Measurements from ENCODE around the gene DLK1. TPM values are rescaled to one million over a fixed set of nuclear protein-coding genes. Genes with fewer than 3 reads are reported as not detected.

The DLK1 gene
- total RNA-seq, 2 experiments from 2014 or later, result not detected

DNA sequence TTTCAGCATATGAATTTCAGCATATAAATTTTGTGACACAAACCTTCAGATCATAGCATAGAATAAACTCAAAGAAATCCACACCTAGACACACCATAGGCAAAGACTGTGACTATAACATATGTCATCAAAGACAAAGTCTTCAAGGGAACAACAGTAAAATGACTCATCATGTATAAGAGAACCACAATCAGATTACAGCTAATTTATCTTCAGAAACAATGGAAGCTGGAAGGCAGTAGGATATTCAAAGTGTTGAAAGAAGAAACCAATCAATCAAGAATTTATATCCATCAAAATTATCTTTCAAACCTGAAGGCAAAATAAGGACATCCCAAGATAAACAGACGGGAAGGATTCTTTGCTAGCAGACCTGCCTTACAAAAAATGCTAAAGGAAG is 29.0 kb downstream of the DLK1 start:
- ATAC-seq, result peak; percentile 56
- Mint-ChIP-seq H3K27me3 (peaks cover 13% of the 10 kb centered on the region), H3K9me3 (no peaks in the 10 kb centered on the region), H3K27ac (no peak overlapping the region), H3K36me3 (ENCODE audit: low read depth) (no peaks in the 10 kb centered on the region), H3K4me3 (no peak overlapping the region), H3K4me1 (ENCODE audit: low read depth) (no peaks in the 10 kb centered on the region)
- TF ChIP-seq, protein P1, sequence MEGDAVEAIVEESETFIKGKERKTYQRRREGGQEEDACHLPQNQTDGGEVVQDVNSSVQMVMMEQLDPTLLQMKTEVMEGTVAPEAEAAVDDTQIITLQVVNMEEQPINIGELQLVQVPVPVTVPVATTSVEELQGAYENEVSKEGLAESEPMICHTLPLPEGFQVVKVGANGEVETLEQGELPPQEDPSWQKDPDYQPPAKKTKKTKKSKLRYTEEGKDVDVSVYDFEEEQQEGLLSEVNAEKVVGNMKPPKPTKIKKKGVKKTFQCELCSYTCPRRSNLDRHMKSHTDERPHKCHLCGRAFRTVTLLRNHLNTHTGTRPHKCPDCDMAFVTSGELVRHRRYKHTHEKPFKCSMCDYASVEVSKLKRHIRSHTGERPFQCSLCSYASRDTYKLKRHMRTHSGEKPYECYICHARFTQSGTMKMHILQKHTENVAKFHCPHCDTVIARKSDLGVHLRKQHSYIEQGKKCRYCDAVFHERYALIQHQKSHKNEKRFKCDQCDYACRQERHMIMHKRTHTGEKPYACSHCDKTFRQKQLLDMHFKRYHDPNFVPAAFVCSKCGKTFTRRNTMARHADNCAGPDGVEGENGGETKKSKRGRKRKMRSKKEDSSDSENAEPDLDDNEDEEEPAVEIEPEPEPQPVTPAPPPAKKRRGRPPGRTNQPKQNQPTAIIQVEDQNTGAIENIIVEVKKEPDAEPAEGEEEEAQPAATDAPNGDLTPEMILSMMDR (IDR thresholded peaks at IDR 0.05), result no peak
- POLR2A ChIA-PET, result no interaction called here
- DNase-seq, result no peak
- intact Hi-C loops (cut with micrococcal nuclease), result no loop called here
- CTCF ChIA-PET, result no interaction called here

DNA sequence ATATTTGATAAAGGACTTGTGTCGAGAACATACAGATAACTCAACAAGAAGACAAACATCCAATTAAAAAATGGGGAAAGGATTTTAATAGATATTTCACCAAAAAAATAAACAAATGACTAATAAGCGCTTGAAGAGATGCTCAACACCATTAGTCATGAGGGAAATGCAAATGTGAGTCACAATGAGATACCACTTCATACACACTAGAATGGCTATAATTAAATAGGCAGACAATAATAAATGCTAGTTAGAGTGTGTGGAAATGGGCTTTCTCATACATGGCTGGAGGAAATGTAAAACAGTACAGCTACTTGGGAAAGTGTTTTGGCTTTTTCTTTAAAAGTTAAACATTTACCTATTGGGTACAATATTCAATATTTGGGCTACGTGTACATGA is 34.8 kb downstream of the DLK1 start:
- Mint-ChIP-seq H3K36me3 (ENCODE audit: low read depth) (no peaks in the 10 kb centered on the region), H3K27ac (no peak overlapping the region), H3K4me3 (no peak overlapping the region), H3K27me3 (peaks cover 3% of the 10 kb centered on the region), H3K4me1 (ENCODE audit: low read depth) (no peaks in the 10 kb centered on the region), H3K9me3 (no peaks in the 10 kb centered on the region)
- no peak for DNase-seq
- ChIA-PET POLR2A (no interaction called here), CTCF (no interaction called here)
- intact Hi-C loops (cut with micrococcal nuclease), result no loop called here
- ATAC-seq, result no peak
- TF ChIP-seq, protein P1 (IDR thresholded peaks at IDR 0.05), result no peak

DNA sequence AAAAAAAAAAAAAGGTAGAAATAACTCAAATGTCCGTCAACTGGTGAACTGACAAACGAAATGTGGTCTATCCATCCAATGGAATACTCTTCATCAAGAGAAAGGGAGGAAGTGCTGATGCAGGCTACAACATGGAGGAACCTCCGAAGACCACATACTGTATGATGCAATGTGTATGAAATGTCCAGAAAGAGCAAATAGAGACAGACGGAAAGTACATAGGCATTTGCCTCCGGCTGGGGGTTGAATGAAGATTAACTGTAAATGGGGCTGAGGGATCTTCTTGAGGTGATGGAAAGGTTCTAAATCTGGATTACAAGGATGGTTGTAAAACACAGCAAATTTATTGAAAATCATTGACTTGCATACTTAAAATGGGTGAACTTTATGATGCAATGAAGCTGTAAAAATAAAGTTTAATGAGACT is 35.4 kb downstream of the DLK1 start:
- Mint-ChIP-seq H3K27ac (no peak overlapping the region), H3K9me3 (no peaks in the 10 kb centered on the region), H3K36me3 (ENCODE audit: low read depth) (no peaks in the 10 kb centered on the region), H3K27me3 (peaks cover 3% of the 10 kb centered on the region), H3K4me3 (no peak overlapping the region), H3K4me1 (ENCODE audit: low read depth) (no peaks in the 10 kb centered on the region)
- CTCF ChIA-PET, result no interaction called here
- DNase-seq (no peak), ATAC-seq (no peak)
- intact Hi-C loops (cut with micrococcal nuclease), result no loop called here
- POLR2A ChIA-PET, result no interaction called here
- TF ChIP-seq, protein P1 (IDR thresholded peaks at IDR 0.05), result no peak

DNA sequence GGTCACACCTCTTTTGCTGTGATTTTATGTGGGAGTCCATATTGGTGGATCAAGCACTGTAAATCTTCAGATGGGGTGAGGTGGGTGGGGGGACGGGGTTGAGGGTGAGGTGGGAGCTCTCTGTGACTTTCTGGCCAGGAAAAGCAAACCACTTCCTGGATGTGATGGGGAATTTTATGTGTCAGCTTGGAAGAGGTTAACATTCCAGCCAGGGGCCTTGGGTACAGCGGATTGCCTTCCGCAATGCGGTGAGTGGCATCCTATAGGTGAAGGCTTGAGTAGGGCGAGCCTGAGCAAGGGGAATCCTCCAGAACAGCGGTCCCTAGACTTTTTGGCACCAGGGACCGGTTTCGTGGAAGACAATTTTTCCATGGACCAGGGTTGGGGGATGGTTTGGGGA is 36.2 kb downstream of the DLK1 start:
- no peaks in the 10 kb centered on the region for H3K4me1 Mint-ChIP-seq (ENCODE audit: low read depth)
- H3K9me3 Mint-ChIP-seq, result no peaks in the 10 kb centered on the region
- peaks cover 3% of the 10 kb centered on the region for H3K27me3 Mint-ChIP-seq
- intact Hi-C loops (cut with micrococcal nuclease), result no loop called here
- DNase-seq (no peak), ATAC-seq (no peak)
- TF ChIP-seq, protein P1 (IDR thresholded peaks at IDR 0.05), result no peak
- POLR2A ChIA-PET, result no interaction called here
- CTCF ChIA-PET, result no interaction called here
- H3K27ac Mint-ChIP-seq, result no peak overlapping the region
- no peak overlapping the region for H3K4me3 Mint-ChIP-seq
- no peaks in the 10 kb centered on the region for H3K36me3 Mint-ChIP-seq (ENCODE audit: low read depth)

DNA sequence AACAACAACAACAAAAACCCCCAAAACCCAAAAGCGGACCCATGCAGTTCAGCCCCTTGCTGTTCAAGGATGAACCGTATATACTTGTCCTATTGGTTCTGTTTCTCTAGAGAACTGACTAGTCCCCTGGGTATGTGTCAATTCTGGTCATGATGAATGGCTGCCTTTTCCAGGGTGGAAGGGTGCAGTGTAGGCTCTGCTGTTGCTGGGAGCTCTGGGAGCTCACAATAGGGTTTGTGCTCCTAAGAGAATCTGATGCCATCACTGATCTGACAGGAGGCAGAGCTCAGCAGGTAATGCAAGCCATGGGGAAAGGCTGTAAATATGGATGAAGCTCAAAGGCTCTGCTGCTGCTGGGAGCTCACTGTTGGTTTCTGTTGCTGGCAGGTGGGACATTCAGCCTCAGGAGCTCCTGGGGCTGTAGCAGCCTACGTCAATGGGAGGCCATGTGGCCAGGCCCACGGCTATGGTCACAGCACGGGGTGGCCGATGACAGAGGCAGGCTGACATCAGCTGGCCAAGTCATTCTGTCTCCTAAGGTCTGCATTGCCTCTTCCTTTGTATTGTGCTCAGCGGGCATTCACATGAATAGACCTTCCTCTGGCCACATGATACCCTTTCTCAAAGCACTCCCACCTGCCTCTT is 37.9 kb downstream of the DLK1 start:
- ATAC-seq, result no peak
- ChIA-PET POLR2A (no interaction called here), CTCF (no interaction called here)
- Mint-ChIP-seq H3K4me3 (no peak overlapping the region), H3K4me1 (ENCODE audit: low read depth) (no peaks in the 10 kb centered on the region), H3K27ac (no peak overlapping the region), H3K36me3 (ENCODE audit: low read depth) (no peaks in the 10 kb centered on the region), H3K27me3 (peaks cover 1% of the 10 kb centered on the region), H3K9me3 (no peaks in the 10 kb centered on the region)
- intact Hi-C loops (cut with micrococcal nuclease), result no loop called here
- TF ChIP-seq, protein P1 (IDR thresholded peaks at IDR 0.05), result no peak
- no peak for DNase-seq
